Measurements from ENCODE around the gene CEP112. TPM values are rescaled to one million over a fixed set of nuclear protein-coding genes. Genes with fewer than 3 reads are reported as not detected.

Gene CEP112
- total and polyA plus RNA-seq, 2 of the 13 experiments (the other 11 are each of a cell fraction or from before 2014, with no cell fraction given), result 1.2 to 3.4 TPM

GRCh38 chr17:66203274-66204015, 11.5 kb upstream of the CEP112 start (continued):
- TF ChIP-seq HNF1A (IDR thresholded peaks at IDR 0.05; ENCODE audit: low read depth) (no peak), HNF1A (CRISPR knock-in tag; IDR thresholded peaks at IDR 0.05; ENCODE audit: borderline replicate concordance) (no peak), ZNF142 (CRISPR knock-in tag; IDR thresholded peaks at IDR 0.05) (no peak)

Data from HepG2 (cell line).